ENCODE results near the gene SSTR5.

DNA sequence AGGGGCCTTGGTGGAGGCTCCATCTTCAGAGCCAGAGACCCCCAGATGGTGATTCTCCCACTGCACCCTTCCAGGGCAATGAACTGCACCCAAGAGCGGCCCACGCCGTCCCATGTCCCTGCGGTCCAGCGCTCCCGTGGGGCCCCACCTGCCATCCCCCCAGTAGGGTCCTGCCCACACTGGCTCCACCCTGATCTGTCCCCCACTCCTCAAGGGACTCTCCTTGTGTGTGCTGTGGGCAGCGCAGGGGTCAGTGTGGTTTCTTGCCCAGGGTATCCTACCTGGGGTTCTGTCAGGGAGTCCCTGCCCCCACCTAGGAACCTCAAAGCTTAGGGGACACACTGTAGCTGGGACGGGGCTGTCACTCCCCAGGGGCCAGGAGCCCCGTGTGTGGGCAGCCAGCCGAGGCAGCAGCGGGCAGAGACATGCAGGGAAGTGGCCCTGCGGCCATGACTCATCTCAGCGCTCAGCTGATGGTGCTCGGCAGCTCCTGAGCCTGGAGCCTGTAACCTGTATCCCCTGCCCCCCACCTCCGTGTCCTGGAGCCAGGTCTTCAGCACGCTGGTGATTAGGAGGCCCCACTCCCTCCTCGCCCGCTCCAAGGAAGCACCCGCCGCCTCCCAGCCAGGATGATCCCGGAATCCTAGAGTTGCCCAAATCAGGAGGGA lies 35.7 kb upstream of the SSTR5 start:
- no peak for TF ChIP-seq POLR2A (IDR thresholded peaks at IDR 0.05)
- TF ChIP-seq, protein P1, sequence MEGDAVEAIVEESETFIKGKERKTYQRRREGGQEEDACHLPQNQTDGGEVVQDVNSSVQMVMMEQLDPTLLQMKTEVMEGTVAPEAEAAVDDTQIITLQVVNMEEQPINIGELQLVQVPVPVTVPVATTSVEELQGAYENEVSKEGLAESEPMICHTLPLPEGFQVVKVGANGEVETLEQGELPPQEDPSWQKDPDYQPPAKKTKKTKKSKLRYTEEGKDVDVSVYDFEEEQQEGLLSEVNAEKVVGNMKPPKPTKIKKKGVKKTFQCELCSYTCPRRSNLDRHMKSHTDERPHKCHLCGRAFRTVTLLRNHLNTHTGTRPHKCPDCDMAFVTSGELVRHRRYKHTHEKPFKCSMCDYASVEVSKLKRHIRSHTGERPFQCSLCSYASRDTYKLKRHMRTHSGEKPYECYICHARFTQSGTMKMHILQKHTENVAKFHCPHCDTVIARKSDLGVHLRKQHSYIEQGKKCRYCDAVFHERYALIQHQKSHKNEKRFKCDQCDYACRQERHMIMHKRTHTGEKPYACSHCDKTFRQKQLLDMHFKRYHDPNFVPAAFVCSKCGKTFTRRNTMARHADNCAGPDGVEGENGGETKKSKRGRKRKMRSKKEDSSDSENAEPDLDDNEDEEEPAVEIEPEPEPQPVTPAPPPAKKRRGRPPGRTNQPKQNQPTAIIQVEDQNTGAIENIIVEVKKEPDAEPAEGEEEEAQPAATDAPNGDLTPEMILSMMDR (IDR thresholded peaks at IDR 0.05), result no peak
